B cell (primary cell): Measurements from ENCODE around the gene MAST2. TPM values are rescaled to one million over a fixed set of nuclear protein-coding genes. Genes with fewer than 3 reads are reported as not detected.
A peak's percentile ranks its signal among the peaks of the same experiment; 100 is the strongest.

Experiments
- ATAC-seq: fragments of 200-7000 bp; cut with Tn5 transposase; one replicate; pipeline ENCODE4 v1.10.0; 2021; ENCODE audit warnings: low read depth, mild to moderate bottlenecking, moderate number of reproducible peaks, moderate library complexity
- CTCF ChIA-PET: fragments of 350-600 bp; sonication (Branson Sonifier 250); formaldehyde crosslinking; loops from one replicate; lab custom pipeline; 2021; ENCODE audit warnings: antibody characterized with exemption, inconsistent platforms; lab: Charles Lee
- POLR2A ChIA-PET: fragments of 350-600 bp; sonication (Branson Sonifier 250); formaldehyde crosslinking; loops from one replicate; lab custom pipeline; 2021; ENCODE audit warnings: antibody characterized with exemption; lab: Charles Lee
- DNase-seq: peaks from one replicate; pipeline ENCODE4 v3.0.0; 2013
- H2AFZ ChIP-seq: 2 replicates; pipeline ENCODE4 v1.6.1; 2012; ENCODE audit warnings: mild to moderate bottlenecking, low read depth, low read length; ENCODE audit not compliant: insufficient read depth, poor library complexity, severe bottlenecking
- H3K27ac ChIP-seq, 2 donors: 1 replicate in 1 of 2; 2 replicates in 1 of 2; pipeline ENCODE4 v1.5.1; 2012 to 2013; ENCODE audit warnings: low read length in 2 of 2, mild to moderate bottlenecking in 2 of 2, moderate library complexity in 1 of 2
- H3K27me3 ChIP-seq, 4 experiments: fragments of 200-600 bp in 1 of 4; sonication (generic) in 1 of 4; replicated peaks in 1 of 4; 1 replicate in 2 of 4; 2 replicates in 2 of 4; pipeline versions ENCODE4 v1.6.1 to v1.7.0; 2013 to 2016; ENCODE audit warnings: low read length in 3 of 4, mild to moderate bottlenecking in 2 of 4, mixed read lengths in 1 of 4, moderate library complexity in 1 of 4; ENCODE audit not compliant: insufficient read depth in 4 of 4, control insufficient read depth in 3 of 4; ENCODE audit errors: control extremely low read depth in 1 of 4
- H3K36me3 ChIP-seq, 2 experiments: replicated peaks in 1 of 2; 1 replicate in 1 of 2; 2 replicates in 1 of 2; pipeline versions ENCODE4 v1.6.1 to v1.7.1; 2013; ENCODE audit warnings: low read length in 1 of 2; ENCODE audit not compliant: insufficient read depth in 2 of 2, control insufficient read depth in 1 of 2; ENCODE audit errors: control extremely low read depth in 1 of 2, extremely low read depth in 1 of 2
- H3K4me1 ChIP-seq, 2 donors: fragments of 200-600 bp in 1 of 2; sonication (generic) in 1 of 2; 1 replicate in 1 of 2; 2 replicates in 1 of 2; pipeline versions ENCODE4 v1.5.1 to v1.6.1; 2013 to 2017; ENCODE audit warnings: low read length in 2 of 2; ENCODE audit not compliant: control insufficient read depth in 2 of 2, insufficient read depth in 2 of 2
- H3K4me2 ChIP-seq: replicated peaks from 2 replicates; pipeline ENCODE3; 2012; ENCODE audit warnings: mild to moderate bottlenecking, low read depth, low read length; ENCODE audit not compliant: poor library complexity, severe bottlenecking
- H3K4me3 ChIP-seq, 5 experiments: fragments of 200-600 bp in 1 of 5; sonication (generic) in 1 of 5; 1 replicate in 3 of 5; 2 replicates in 2 of 5; pipeline versions ENCODE4 v1.5.1 to v1.7.0; 2011 to 2016; ENCODE audit warnings: low read length in 4 of 5, mild to moderate bottlenecking in 4 of 5, low read depth in 2 of 5, control low read depth in 1 of 5, moderate library complexity in 1 of 5; ENCODE audit not compliant: insufficient read depth in 1 of 5; ENCODE audit errors: control extremely low read depth in 1 of 5, extremely low read depth in 1 of 5
- H3K79me2 ChIP-seq: fragments of 200-600 bp; sonication (generic); one replicate; pipeline ENCODE4 v1.6.0; 2016; ENCODE audit warnings: low read length; ENCODE audit not compliant: control insufficient read depth, insufficient read depth
- H3K9ac ChIP-seq: fragments of 200-600 bp; sonication (generic); 2 replicates; pipeline ENCODE4 v1.6.1; 2017; ENCODE audit warnings: mild to moderate bottlenecking, low read length, moderate library complexity
- H3K9me3 ChIP-seq, 3 donors: one replicate each; pipeline versions ENCODE4 v1.6.1 to v1.7.1; 2013; ENCODE audit warnings: low read length in 2 of 3; ENCODE audit not compliant: control insufficient read depth in 2 of 3, insufficient read depth in 1 of 3; ENCODE audit errors: control extremely low read depth in 1 of 3
- H4K20me1 ChIP-seq: 2 replicates; pipeline ENCODE4 v1.6.0; 2012; ENCODE audit warnings: mild to moderate bottlenecking, low read length; ENCODE audit not compliant: insufficient read depth, control insufficient read depth, poor library complexity, severe bottlenecking
- H3K27ac Mint-ChIP-seq: one replicate; pipeline ENCODE4 v1.8.0; 2021; ENCODE audit warnings: mixed read lengths
- H3K27me3 Mint-ChIP-seq: one replicate; pipeline ENCODE4 v1.8.0; 2021; ENCODE audit warnings: mixed read lengths
- H3K4me1 Mint-ChIP-seq: one replicate; pipeline ENCODE4 v1.8.0; 2021; ENCODE audit warnings: mixed read lengths
- H3K4me3 Mint-ChIP-seq: one replicate; pipeline ENCODE4 v1.8.0; 2021; ENCODE audit warnings: mixed read lengths
- H3K9me3 Mint-ChIP-seq: one replicate; pipeline ENCODE4 v1.8.0; 2022; ENCODE audit warnings: mixed read lengths; ENCODE audit not compliant: insufficient read depth
- EZH2 ChIP-seq: IDR thresholded peaks from 2 replicates; pipeline ENCODE4 v1.6.1; 2012; ENCODE audit warnings: borderline replicate concordance, low read depth, mild to moderate bottlenecking, moderate library complexity, low read length; ENCODE audit not compliant: insufficient read depth, poor library complexity, severe bottlenecking
- WGBS: methylation state at CpG from one replicate; pipeline ENCODE4 v1.1.5; 2013; ENCODE audit warnings: missing lambda C conversion rate; ENCODE audit not compliant: insufficient coverage; 5-methylcytosine and 5-hydroxymethylcytosine counted together
- intact Hi-C: fragments of 100-400 bp; cut with micrococcal nuclease; formaldehyde crosslinking; loops from one replicate; pipeline ENCODE4 v1.10.0; 2022
- polyA plus RNA-seq: library from polyadenylated mRNA; depleted of rRNA; stranded (reverse); fragments of >200 nt; gene quantifications from 2 replicates; pipeline ENCODE4 v1.2.3, GENCODE V29; 2012
- total RNA-seq, 2 donors: library from RNA; stranded (reverse); fragments of 120-200 nt in 1 of 2; gene quantifications; 1 replicate in 1 of 2; 2 replicates in 1 of 2; pipeline versions ENCODE4 v1.2.3 to v1.2.4, GENCODE V29; 2013 to 2022
- TF ChIP-seq, protein P1 (sequence below): fragments of 200-600 bp; IDR thresholded peaks from one replicate; pipeline ENCODE4 v1.8.0; 2022; ENCODE audit warnings: antibody characterized with exemption, mild to moderate bottlenecking

Gene MAST2
- total and polyA plus RNA-seq, 2 donors (not counting 1 experiment from before 2014, with no cell fraction given): 12.5 to 23.3 TPM

DNA sequence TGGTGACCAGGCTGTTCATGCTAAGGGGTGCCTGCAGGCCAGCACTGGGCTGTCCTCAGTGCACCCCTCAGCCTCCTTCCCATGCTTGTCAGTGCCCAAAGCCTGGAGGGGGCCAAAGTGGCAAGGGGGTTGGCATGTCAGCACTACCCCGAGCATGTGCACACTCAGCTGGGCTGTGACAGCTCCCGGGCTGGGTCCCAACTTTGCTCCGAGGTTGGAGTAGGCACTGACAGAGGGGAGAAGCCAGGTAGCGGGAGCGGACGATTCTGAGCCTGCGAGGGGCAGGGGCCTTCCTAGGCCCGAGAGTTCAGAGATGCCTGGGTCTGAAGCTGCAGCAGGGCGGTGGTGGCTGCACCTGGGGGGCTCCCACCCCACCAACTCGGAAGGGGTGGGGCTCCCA lies 119.0 kb downstream of the MAST2 start:
- no peak for ATAC-seq
- H4K20me1 ChIP-seq: no peaks in the 10 kb centered on the region
- no peak overlapping the region for H3K27ac Mint-ChIP-seq
- intact Hi-C loops: no loop called here
- CTCF ChIA-PET: no interaction called here
- no peak for DNase-seq
- peak overlapping the region; percentile 37 for H3K4me2 ChIP-seq
- no peak overlapping the region for H3K4me3 Mint-ChIP-seq
- H3K36me3 ChIP-seq: no peaks in the 10 kb centered on the region
- H3K27me3 ChIP-seq: no peaks in the 10 kb centered on the region
- H3K27ac ChIP-seq: no peak overlapping the region
- peaks cover 18 to 24% of the 10 kb centered on the region in 2 donors for H3K4me1 ChIP-seq
- no peak for TF ChIP-seq EZH2
- TF ChIP-seq, protein P1, sequence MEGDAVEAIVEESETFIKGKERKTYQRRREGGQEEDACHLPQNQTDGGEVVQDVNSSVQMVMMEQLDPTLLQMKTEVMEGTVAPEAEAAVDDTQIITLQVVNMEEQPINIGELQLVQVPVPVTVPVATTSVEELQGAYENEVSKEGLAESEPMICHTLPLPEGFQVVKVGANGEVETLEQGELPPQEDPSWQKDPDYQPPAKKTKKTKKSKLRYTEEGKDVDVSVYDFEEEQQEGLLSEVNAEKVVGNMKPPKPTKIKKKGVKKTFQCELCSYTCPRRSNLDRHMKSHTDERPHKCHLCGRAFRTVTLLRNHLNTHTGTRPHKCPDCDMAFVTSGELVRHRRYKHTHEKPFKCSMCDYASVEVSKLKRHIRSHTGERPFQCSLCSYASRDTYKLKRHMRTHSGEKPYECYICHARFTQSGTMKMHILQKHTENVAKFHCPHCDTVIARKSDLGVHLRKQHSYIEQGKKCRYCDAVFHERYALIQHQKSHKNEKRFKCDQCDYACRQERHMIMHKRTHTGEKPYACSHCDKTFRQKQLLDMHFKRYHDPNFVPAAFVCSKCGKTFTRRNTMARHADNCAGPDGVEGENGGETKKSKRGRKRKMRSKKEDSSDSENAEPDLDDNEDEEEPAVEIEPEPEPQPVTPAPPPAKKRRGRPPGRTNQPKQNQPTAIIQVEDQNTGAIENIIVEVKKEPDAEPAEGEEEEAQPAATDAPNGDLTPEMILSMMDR: no peak
- H3K9ac ChIP-seq: no peak overlapping the region
- WGBS: 93% methylated on average over 10 of the region's 10 CpGs
- no peaks in the 10 kb centered on the region for H3K79me2 ChIP-seq
- POLR2A ChIA-PET: no interaction called here
- H3K9me3 Mint-ChIP-seq: no peaks in the 10 kb centered on the region
- H3K27me3 Mint-ChIP-seq: no peaks in the 10 kb centered on the region
- H2AFZ ChIP-seq: no peak overlapping the region
- H3K4me3 ChIP-seq: no peak overlapping the region
- peaks cover 27% of the 10 kb centered on the region for H3K4me1 Mint-ChIP-seq
- H3K9me3 ChIP-seq: peaks cover 0 to 20% (median 0%) of the 10 kb centered on the region in 3 donors

DNA sequence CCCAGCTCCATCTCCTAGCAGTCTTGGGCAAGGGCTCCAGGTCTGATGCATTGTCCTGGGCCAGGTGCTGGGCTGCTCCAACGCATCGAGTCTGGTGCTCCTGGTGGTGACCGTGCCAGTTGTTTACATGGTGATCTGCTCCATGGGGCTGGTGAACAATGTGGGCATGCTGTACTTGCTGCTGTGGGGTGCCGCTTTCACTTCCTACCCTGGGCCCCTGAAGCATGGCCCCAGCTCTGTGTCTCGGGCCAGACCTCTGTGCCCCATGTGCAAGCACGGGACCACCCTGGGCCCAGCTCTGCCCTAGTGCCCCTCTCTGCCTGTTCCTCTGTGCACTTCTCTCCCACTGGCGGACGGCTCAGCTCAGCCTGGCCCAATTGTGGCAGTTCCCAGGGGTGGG lies 119.4 kb downstream of the MAST2 start:
- Histone ChIP-seq H3K9ac (no peak overlapping the region), H3K79me2 (no peaks in the 10 kb centered on the region), H3K27ac (no peak overlapping the region), H3K36me3 (no peaks in the 10 kb centered on the region), H2AFZ (no peak overlapping the region), H3K4me2 (peak overlapping the region; percentile 37), H3K4me1 (peaks cover 18 to 24% of the 10 kb centered on the region in 2 donors), H3K4me3 (no peak overlapping the region), H3K9me3 (peaks cover 0 to 20% (median 0%) of the 10 kb centered on the region in 3 donors), H4K20me1 (no peaks in the 10 kb centered on the region), H3K27me3 (no peaks in the 10 kb centered on the region)
- TF ChIP-seq, protein P1: no peak
- no peak for TF ChIP-seq EZH2
- Mint-ChIP-seq H3K27me3 (no peaks in the 10 kb centered on the region), H3K9me3 (no peaks in the 10 kb centered on the region), H3K27ac (no peak overlapping the region), H3K4me1 (peaks cover 27% of the 10 kb centered on the region), H3K4me3 (no peak overlapping the region)
- intact Hi-C loops: no loop called here
- no peak for DNase-seq
- ChIA-PET CTCF (interaction anchor here (0.6 kb wide), 1 partner anchor 791 kb away, joined by 4 read pairs; no protein-coding TSS in a partner anchor), POLR2A (no interaction called here)
- ATAC-seq: no peak
- WGBS: 9% methylated on average over 6 of the region's 8 CpGs
